Neuronal stem cell (in vitro differentiated cells): ENCODE data around the gene TBC1D10A.
A peak's percentile ranks its signal among the peaks of the same experiment; 100 is the strongest.

Experiments
- DNase-seq: peaks from one replicate; pipeline ENCODE4 v3.0.0-alpha.2; 2013; ENCODE audit warnings: low spot score
- H2AFZ ChIP-seq: one replicate; pipeline ENCODE4 v1.6.1; 2013; ENCODE audit warnings: mild to moderate bottlenecking, low read length, inconsistent platforms
- H2AK5ac ChIP-seq: 2 replicates; pipeline ENCODE4 v1.6.1; 2013; ENCODE audit warnings: low read depth, mild to moderate bottlenecking, inconsistent platforms, low read length, moderate library complexity, mixed read lengths
- H2BK120ac ChIP-seq: 2 replicates; pipeline ENCODE4 v1.6.1; 2013; ENCODE audit warnings: low read depth, mild to moderate bottlenecking, inconsistent platforms, low read length, moderate library complexity, mixed read lengths
- H2BK12ac ChIP-seq: one replicate; pipeline ENCODE4 v1.6.1; 2013; ENCODE audit warnings: low read length, inconsistent platforms
- H2BK15ac ChIP-seq: 2 replicates; pipeline ENCODE4 v1.6.1; 2013; ENCODE audit warnings: mild to moderate bottlenecking, low read length, inconsistent platforms, mixed read lengths
- H2BK5ac ChIP-seq: one replicate; pipeline ENCODE4 v1.6.1; 2013; ENCODE audit warnings: inconsistent platforms, mild to moderate bottlenecking, low read length, moderate library complexity
- H3K14ac ChIP-seq: one replicate; pipeline ENCODE4 v1.6.1; 2013; ENCODE audit warnings: low read length, inconsistent platforms
- H3K18ac ChIP-seq: 2 replicates; pipeline ENCODE4 v1.6.1; 2013; ENCODE audit warnings: low read length, inconsistent platforms
- H3K23ac ChIP-seq: 2 replicates; pipeline ENCODE4 v1.6.1; 2013; ENCODE audit warnings: low read depth, mild to moderate bottlenecking, mixed read lengths, low read length, inconsistent platforms; ENCODE audit not compliant: poor library complexity
- H3K27ac ChIP-seq: replicated peaks from 3 replicates; pipeline ENCODE4 v1.5.1; 2013; ENCODE audit warnings: low read length, inconsistent platforms
- H3K27me3 ChIP-seq, 3 experiments: 2 replicates each; pipeline ENCODE4 v1.6.1; 2013; ENCODE audit warnings: low read length in 3 of 3, mild to moderate bottlenecking in 2 of 3, inconsistent platforms in 1 of 3, low read depth in 1 of 3, mixed read lengths in 1 of 3, moderate library complexity in 1 of 3; ENCODE audit not compliant: control insufficient read depth in 3 of 3, insufficient read depth in 3 of 3
- H3K36me3 ChIP-seq, 2 donors: replicated peaks in 1 of 2; 2 replicates each; pipeline ENCODE4 v1.6.1; 2013; ENCODE audit warnings: low read length in 2 of 2; ENCODE audit not compliant: control insufficient read depth in 2 of 2, insufficient read depth in 2 of 2
- H3K4ac ChIP-seq: 2 replicates; pipeline ENCODE4 v1.6.1; 2013; ENCODE audit warnings: inconsistent platforms, mild to moderate bottlenecking, low read length, moderate library complexity
- H3K4me1 ChIP-seq, 2 donors: 1 replicate in 1 of 2; 2 replicates in 1 of 2; pipeline ENCODE4 v1.6.1; 2013; ENCODE audit warnings: low read length in 2 of 2, low read depth in 1 of 2; ENCODE audit not compliant: control insufficient read depth in 2 of 2, insufficient read depth in 1 of 2
- H3K4me2 ChIP-seq: one replicate; pipeline ENCODE4 v1.6.1; 2013; ENCODE audit warnings: mild to moderate bottlenecking, low read length, inconsistent platforms; ENCODE audit not compliant: insufficient read depth, poor library complexity, severe bottlenecking
- H3K4me3 ChIP-seq, 2 donors: 2 replicates each; pipeline ENCODE4 v1.5.1; 2013; ENCODE audit warnings: low read length in 2 of 2, mild to moderate bottlenecking in 2 of 2, inconsistent platforms in 1 of 2, moderate library complexity in 1 of 2
- H3K79me1 ChIP-seq: one replicate; pipeline ENCODE4 v1.6.1; 2013; ENCODE audit warnings: low read depth, mild to moderate bottlenecking, inconsistent platforms, low read length, moderate library complexity
- H3K9ac ChIP-seq: one replicate; pipeline ENCODE4 v1.6.1; 2013; ENCODE audit warnings: mild to moderate bottlenecking, low read depth, low read length, inconsistent platforms; ENCODE audit not compliant: poor library complexity
- H3K9me3 ChIP-seq, 2 donors: replicated peaks in 1 of 2; 2 replicates each; pipeline versions ENCODE3 to v1.6.1; 2013; ENCODE audit warnings: low read length in 2 of 2, mild to moderate bottlenecking in 2 of 2, inconsistent platforms in 1 of 2, low read depth in 1 of 2, mixed read lengths in 1 of 2, moderate library complexity in 1 of 2; ENCODE audit not compliant: control insufficient read depth in 2 of 2, insufficient read depth in 1 of 2
- H4K8ac ChIP-seq: one replicate; pipeline ENCODE4 v1.6.1; 2013; ENCODE audit warnings: low read depth, mild to moderate bottlenecking, inconsistent platforms, low read length, moderate library complexity
- H4K91ac ChIP-seq: one replicate; pipeline ENCODE4 v1.6.1; 2013; ENCODE audit warnings: low read length, low read depth, mild to moderate bottlenecking, inconsistent platforms; ENCODE audit not compliant: poor library complexity
- WGBS, 2 donors: extraction: QIAGEN DNeasy Blood & Tissue Kit; methylation state at CpG; one replicate each; pipeline ENCODE4 v1.1.7; 2013; ENCODE audit warnings: missing lambda C conversion rate in 2 of 2, mixed read lengths in 1 of 2; ENCODE audit not compliant: insufficient read length in 2 of 2, insufficient replicate concordance in 1 of 2; ENCODE audit errors: extremely low coverage in 2 of 2; 5-methylcytosine and 5-hydroxymethylcytosine counted together

TBC1D10A gene

DNA sequence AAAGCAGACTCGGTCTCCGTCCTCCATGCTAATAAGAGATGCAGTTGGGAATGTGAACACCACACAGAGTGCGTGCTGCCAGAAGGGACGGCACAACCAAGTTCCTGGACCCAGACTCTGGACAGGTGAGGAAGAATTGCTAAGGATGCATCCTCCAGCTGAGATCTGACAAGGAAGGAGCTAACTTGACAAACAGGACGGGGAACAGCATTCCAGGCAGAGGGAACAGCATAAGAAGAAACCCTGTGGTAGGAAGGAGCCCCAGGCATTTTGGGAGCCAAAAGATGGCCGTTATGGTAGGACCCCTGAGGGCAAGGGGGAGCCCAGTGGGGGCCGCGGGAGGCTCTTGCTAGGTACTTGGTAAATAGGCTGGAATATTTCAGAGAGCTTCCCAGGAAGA lies 66.1 kb downstream of the TBC1D10A start:
- Histone ChIP-seq H3K27me3 (peaks cover 0 to 8% (median 0%) of the 10 kb centered on the region in 3 experiments), H3K14ac (no peak overlapping the region), H4K91ac (no peak overlapping the region), H3K4ac (no peak overlapping the region), H3K23ac (no peak overlapping the region), H3K4me3 (no peak overlapping the region), H3K18ac (peak overlapping the region; percentile 2), H3K4me1 (peaks cover 3 to 22% of the 10 kb centered on the region in 2 donors), H2AK5ac (peak overlapping the region; percentile 66), H3K27ac (no peak overlapping the region), H3K79me1 (no peaks in the 10 kb centered on the region), H2BK120ac (no peak overlapping the region), H2BK5ac (no peak overlapping the region), H3K4me2 (no peak overlapping the region), H3K9me3 (peaks cover 0 to 2% of the 10 kb centered on the region in 2 donors), H2BK15ac (peak overlapping the region; percentile 35), H3K36me3 (no peaks in the 10 kb centered on the region), H2AFZ (no peak overlapping the region), H4K8ac (no peak overlapping the region), H3K9ac (no peak overlapping the region), H2BK12ac (no peak overlapping the region)
- DNase-seq = no peak
- no CpG with 5 or more reads among the region's 8 CpGs for WGBS, 2 donors

DNA sequence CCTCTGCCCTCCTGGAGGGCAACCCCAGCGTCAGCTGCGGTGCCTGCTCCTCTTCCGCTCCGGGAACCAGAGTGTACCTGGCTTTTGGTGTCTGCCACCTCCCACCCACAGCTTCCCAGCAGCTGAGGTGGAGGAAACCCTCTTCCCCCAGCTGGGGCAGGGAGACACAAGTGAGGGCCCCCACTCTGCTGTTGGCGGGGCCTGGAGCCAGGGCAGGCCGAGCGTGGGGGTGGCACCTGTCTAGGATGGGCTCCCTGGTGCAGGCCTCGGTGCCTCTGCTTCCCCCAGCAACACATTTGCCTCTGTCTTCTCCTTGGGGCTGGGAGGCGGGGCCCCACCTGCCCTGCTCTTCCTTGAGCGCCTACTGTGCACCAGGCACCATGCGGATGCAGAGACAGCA lies 66.5 kb downstream of the TBC1D10A start:
- Histone ChIP-seq H4K8ac (no peak overlapping the region), H2AK5ac (peak overlapping the region; percentile 66), H2BK120ac (no peak overlapping the region), H4K91ac (peak overlapping the region; percentile 56), H3K9me3 (peaks cover 0 to 2% of the 10 kb centered on the region in 2 donors), H3K4me2 (no peak overlapping the region), H3K4ac (no peak overlapping the region), H3K14ac (no peak overlapping the region), H3K79me1 (no peaks in the 10 kb centered on the region), H3K9ac (no peak overlapping the region), H3K27ac (no peak overlapping the region), H3K36me3 (no peaks in the 10 kb centered on the region), H2BK12ac (peak overlapping the region; percentile 43), H3K18ac (peak overlapping the region; percentile 35), H2BK5ac (no peak overlapping the region), H3K27me3 (peaks cover 0 to 8% (median 0%) of the 10 kb centered on the region in 3 experiments), H3K4me1 (peaks cover 3 to 22% of the 10 kb centered on the region in 2 donors), H2AFZ (no peak overlapping the region), H3K4me3 (no peak overlapping the region), H2BK15ac (peak overlapping the region; percentile 35), H3K23ac (peak overlapping the region; percentile 38)
- WGBS, 2 donors = no CpG with 5 or more reads among the region's 11 CpGs
- DNase-seq = no peak

DNA sequence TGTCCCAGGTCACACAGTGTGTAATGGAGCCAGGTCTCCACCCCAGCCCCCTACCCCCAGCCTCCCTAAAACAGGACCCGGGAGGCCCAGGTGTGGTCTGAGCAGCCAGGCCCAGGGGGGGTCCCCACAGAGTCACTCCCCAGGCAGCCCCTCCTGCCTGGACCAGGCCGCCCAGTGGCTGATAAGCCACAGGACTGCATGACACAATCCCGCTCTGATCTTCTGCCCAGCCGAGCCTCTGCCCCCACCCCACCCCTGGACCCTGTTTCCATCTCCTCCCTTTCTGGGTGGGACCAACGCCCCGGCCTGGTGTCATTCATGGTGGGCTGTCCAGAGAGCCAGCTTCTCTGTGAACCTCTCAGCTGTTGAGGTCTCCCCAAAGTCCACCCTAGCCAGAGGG lies 72.4 kb downstream of the TBC1D10A start:
- no peak for DNase-seq

DNA sequence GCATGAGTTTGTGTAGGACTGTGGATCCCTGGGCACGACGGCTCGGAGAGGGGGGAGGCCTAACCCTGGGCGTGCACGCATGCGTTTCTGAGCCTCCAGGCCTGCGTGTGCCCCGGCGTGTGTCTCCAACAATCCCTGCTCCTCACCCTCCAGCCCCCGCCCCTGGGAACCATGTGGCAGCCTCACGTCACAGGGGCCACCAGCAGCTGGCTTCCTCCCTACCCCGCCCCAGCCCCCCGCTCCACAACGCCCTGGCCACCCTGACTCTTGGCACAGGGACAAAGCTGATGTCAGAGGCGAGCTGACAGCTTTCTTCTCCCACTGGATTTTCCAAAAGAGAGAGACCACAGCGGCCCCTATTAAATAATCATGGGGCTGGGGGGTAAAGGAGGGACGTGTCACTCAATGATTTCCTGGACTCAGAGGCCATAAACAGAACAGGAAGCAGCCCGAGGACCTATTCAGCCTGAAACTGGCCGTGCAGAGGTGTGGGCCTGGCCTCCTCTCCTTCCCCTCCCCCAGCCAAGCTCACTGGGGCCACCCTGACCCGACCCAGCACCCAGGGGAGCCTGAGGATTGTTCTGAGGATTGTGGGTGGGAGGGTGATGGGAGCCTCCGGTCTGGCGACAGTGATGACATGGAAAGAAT lies 73.4 kb downstream of the TBC1D10A start:
- no peak overlapping the region for H3K4me2 ChIP-seq
- H2BK120ac ChIP-seq = no peak overlapping the region
- H3K4ac ChIP-seq = peak overlapping the region; percentile 90
- peaks cover 19 to 36% of the 10 kb centered on the region in 2 donors for H3K4me1 ChIP-seq
- peak overlapping the region; percentile 78 for H2BK12ac ChIP-seq
- peak overlapping the region; percentile 70 for H4K8ac ChIP-seq
- H3K36me3 ChIP-seq = no peaks in the 10 kb centered on the region
- H3K27me3 ChIP-seq = no peaks in the 10 kb centered on the region
- peak overlapping the region; percentile 26 for H3K9ac ChIP-seq
- peak overlapping the region; percentile 12 for H3K14ac ChIP-seq
- peak overlapping the region; percentile 87 for H3K18ac ChIP-seq
- no peak overlapping the region for H3K27ac ChIP-seq
- H2BK15ac ChIP-seq = peak overlapping the region; percentile 79
- DNase-seq = no peak
- H3K9me3 ChIP-seq = no peaks in the 10 kb centered on the region
- no CpG with 5 or more reads among the region's 22 CpGs for WGBS, 2 donors
- peak overlapping the region; percentile 92 for H2AK5ac ChIP-seq
- H2AFZ ChIP-seq = peak overlapping the region; percentile 74
- peak overlapping the region in 1 of 2 donors; percentile 59 for H3K4me3 ChIP-seq
- H2BK5ac ChIP-seq = peak overlapping the region; percentile 58
- H3K79me1 ChIP-seq = peaks cover 3% of the 10 kb centered on the region
- peak overlapping the region; percentile 11 for H3K23ac ChIP-seq
- peak overlapping the region; percentile 4 for H4K91ac ChIP-seq

More for the DNA sequence above, 72.4 kb downstream of the TBC1D10A start:
- Histone ChIP-seq H2AFZ (peak overlapping the region; percentile 48), H4K8ac (no peak overlapping the region), H3K4ac (no peak overlapping the region), H2BK12ac (no peak overlapping the region), H4K91ac (no peak overlapping the region), H2BK120ac (no peak overlapping the region), H3K27me3 (no peaks in the 10 kb centered on the region), H3K27ac (no peak overlapping the region), H3K4me2 (no peak overlapping the region), H3K4me1 (peaks cover 11 to 32% of the 10 kb centered on the region in 2 donors), H3K79me1 (peaks cover 3% of the 10 kb centered on the region), H2AK5ac (peak overlapping the region; percentile 4), H3K23ac (no peak overlapping the region), H3K14ac (no peak overlapping the region), H2BK5ac (peak overlapping the region; percentile 0), H3K36me3 (no peaks in the 10 kb centered on the region), H3K4me3 (no peak overlapping the region), H3K9me3 (no peaks in the 10 kb centered on the region), H3K9ac (no peak overlapping the region), H2BK15ac (no peak overlapping the region), H3K18ac (no peak overlapping the region)
- no CpG with 5 or more reads among the region's 6 CpGs for WGBS, 2 donors
